Mucosa of stomach (tissue), 1 donor: ENCODE measurements around the gene PBOV1.
A peak's percentile ranks its signal among the peaks of the same experiment; 100 is the strongest.

Source experiments
- H3K27me3 ChIP-seq: one replicate; pipeline ENCODE4 v1.7.0; 2013; ENCODE audit warnings: mild to moderate bottlenecking, low read length; ENCODE audit not compliant: control insufficient read depth, insufficient read depth
- H3K36me3 ChIP-seq: one replicate; pipeline ENCODE4 v1.7.0; 2013; ENCODE audit warnings: low read length; ENCODE audit not compliant: control insufficient read depth, insufficient read depth
- H3K4me1 ChIP-seq: one replicate; pipeline ENCODE4 v1.7.0; 2013; ENCODE audit warnings: mild to moderate bottlenecking, low read length; ENCODE audit not compliant: control insufficient read depth, insufficient read depth
- H3K4me3 ChIP-seq: one replicate; pipeline ENCODE4 v1.7.0; 2013; ENCODE audit warnings: low read length
- H3K9ac ChIP-seq: one replicate; pipeline ENCODE4 v1.7.0; 2013; ENCODE audit warnings: mild to moderate bottlenecking, low read length, moderate library complexity
- H3K9me3 ChIP-seq: one replicate; pipeline ENCODE4 v1.7.0; 2013; ENCODE audit warnings: mild to moderate bottlenecking, low read length, moderate library complexity; ENCODE audit not compliant: control insufficient read depth
- donor health status: Pancreatic carcinoma.

The PBOV1 gene

DNA sequence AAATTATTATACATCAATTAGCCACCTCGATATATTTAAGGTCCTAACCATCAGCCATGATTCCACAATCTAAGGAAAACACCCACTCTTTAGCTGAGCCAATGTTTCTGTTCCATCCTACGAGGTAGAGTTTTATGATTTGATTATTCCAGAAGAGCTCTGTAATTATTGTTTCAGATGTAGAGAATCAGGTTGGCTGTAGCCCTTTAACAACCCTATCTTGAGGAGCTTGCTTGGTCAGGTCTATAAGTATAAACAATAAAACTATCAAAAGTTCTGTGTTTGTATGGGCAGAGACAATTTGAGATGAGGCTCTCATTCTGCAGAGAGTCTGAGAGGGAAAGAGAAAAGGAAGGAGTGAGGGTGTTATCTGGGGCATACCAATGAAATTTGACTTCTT, at the start of gene PBOV1:
TSS of gene PBOV1 (minus strand) at position 43 of the 400 bp plus-strand sequence. CDS start 96 bp downstream, outside the sequence.
- no peaks in the 10 kb centered on the region for H3K9me3 ChIP-seq
- peaks cover 14% of the 10 kb centered on the region for H3K4me1 ChIP-seq
- no peak within 1 kb of the TSS for H3K4me3 ChIP-seq
- no peaks in the 10 kb centered on the region for H3K36me3 ChIP-seq
- H3K27me3 ChIP-seq: no peaks in the 10 kb centered on the region
- no peak within 1 kb of the TSS for H3K9ac ChIP-seq

DNA sequence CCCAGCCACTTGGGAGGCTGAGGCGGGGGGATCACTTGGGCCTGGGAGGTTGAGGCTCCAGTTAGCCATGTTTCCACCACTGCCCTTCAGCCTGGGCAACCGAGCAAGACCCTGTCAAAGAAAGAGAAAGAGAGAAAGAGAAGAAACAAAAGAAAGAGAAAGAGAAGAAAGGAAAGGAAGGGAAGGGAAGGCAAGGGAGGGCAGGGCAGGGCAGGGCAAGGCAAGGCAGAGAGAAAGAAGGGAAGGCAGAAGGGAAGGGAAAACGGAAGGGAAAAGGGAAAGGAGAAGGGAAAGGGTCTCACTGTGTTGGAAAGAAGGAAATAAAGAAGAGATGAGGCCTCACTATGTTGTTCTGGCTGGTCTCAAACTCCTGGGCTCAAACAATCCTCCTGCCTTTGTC, 47.8 kb upstream of the PBOV1 start:
- no peaks in the 10 kb centered on the region for H3K4me1 ChIP-seq
- H3K9me3 ChIP-seq: no peaks in the 10 kb centered on the region
- no peaks in the 10 kb centered on the region for H3K27me3 ChIP-seq
- no peaks in the 10 kb centered on the region for H3K36me3 ChIP-seq
- no peak overlapping the region for H3K4me3 ChIP-seq
- no peak overlapping the region for H3K9ac ChIP-seq

DNA sequence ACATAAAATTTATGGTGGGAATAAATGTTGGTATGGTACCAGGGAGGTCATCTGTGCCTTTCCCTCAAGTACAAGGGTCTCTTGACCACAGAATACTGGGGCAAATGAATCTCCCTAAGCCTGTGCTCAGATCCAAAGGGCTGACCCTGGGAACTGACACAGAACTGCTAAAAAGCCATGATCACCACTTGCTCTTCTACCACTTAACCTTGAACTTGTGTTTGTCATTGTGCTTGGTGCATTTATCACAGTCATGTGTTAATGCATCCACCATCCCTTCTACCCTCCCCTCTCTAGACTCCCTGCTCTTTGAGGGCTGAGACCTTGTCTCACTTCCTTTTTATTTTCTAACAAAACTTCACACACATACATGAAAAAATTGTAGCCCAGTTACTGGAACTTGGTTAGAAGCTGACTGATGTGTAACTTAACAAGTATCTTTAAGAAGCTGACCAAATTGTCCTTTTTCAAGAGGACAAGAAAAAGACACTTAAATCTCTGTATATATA, 46.1 kb upstream of the PBOV1 start:
- Histone ChIP-seq H3K9ac (no peak overlapping the region), H3K27me3 (no peaks in the 10 kb centered on the region), H3K4me1 (no peaks in the 10 kb centered on the region), H3K4me3 (no peak overlapping the region), H3K9me3 (no peaks in the 10 kb centered on the region), H3K36me3 (no peaks in the 10 kb centered on the region)

DNA sequence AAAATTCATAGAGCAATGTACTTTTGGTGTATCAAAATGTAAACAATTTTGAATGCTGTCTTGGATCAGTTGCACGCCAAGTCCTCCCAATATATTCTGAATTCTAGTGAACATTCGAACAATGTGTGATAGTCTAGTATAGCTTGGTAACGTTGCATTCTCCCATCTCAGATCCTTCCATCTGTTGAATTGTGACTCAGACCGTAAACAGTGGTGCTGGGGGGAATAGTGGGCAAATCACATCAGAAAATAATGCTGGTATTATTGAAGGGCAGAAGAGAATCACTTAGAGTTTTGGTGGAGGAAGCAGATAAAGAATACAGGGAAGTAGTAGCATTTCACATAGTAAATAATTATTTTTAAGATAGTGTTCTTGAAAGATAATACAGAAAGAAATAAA, 45.7 kb upstream of the PBOV1 start:
- Histone ChIP-seq H3K4me1 (peaks cover 5% of the 10 kb centered on the region), H3K9ac (no peak overlapping the region), H3K4me3 (no peak overlapping the region), H3K36me3 (no peaks in the 10 kb centered on the region), H3K27me3 (no peaks in the 10 kb centered on the region), H3K9me3 (no peaks in the 10 kb centered on the region)

DNA sequence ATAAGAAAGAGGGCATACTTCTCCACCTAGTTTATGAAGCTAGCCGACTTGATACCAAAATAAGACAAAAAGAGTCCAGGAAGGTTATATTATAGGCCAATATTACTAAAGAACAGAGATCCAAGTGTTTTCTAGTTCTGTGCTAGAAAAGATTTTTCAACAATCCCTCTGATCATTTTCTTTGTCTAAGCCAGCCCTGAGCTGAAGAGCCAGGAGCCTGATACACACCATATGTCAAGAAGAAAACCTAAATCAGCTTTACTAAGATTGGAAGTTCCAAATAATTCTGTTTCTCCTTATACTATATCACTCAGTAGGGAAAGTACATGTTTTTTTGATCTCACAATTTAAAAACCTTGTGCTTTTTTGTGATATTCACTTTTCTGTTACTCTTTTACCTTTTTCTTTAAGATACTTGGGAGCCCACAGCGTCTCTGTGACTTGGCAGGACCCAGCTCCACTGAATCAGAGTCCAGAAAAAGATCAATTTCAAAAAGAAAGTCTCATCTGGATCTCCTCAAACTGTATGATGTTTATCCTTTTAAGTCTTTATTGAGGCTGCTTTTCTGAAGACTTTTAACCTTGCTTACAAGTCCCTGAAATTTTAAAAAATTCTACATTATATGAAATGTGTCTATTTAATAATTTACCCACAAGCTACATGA, 43.0 kb upstream of the PBOV1 start:
- Histone ChIP-seq H3K36me3 (no peaks in the 10 kb centered on the region), H3K4me3 (no peak overlapping the region), H3K27me3 (no peaks in the 10 kb centered on the region), H3K9ac (no peak overlapping the region), H3K4me1 (peaks cover 23% of the 10 kb centered on the region), H3K9me3 (no peaks in the 10 kb centered on the region)

DNA sequence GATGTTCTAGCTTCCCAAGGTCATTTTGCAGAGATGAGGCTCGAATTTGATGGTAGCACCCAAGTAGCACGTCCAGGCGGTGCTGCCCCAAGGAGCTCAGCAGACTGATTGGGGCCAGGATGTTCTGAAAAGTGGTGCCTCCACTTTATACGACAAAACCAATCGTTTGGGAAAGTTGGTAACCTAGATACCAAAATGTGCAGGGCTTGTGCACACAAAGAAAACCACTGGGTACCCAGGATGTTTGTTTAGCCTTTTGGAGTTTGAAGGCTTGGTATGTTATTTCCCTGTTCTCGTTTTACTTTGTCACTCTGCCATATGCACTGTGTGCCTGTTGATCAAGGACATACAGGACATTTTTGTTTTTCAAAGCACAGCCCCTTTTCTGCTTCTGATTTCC, 40.7 kb upstream of the PBOV1 start:
- Histone ChIP-seq H3K4me3 (no peak overlapping the region), H3K36me3 (no peaks in the 10 kb centered on the region), H3K9ac (no peak overlapping the region), H3K9me3 (no peaks in the 10 kb centered on the region), H3K4me1 (peaks cover 23% of the 10 kb centered on the region), H3K27me3 (no peaks in the 10 kb centered on the region)

DNA sequence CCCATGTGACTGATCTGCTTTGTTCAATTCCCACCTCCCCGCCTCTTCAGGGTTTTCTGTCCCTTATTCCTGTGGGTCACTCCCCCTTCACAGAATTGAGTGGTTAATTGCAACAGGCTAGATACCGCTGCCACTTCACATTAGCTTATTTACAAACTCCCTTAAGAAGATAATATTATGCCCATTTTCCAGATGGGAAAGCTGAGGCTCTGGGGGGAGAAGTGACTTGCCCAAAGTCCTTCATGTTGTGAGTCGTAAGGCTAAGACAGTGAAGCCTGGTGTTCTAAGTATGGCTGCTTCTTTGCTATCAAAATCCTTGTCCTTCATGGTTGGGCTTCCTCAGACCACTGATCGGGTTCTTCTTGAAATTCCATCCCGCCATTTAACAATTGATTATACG, 39.9 kb upstream of the PBOV1 start:
- Histone ChIP-seq H3K36me3 (no peaks in the 10 kb centered on the region), H3K9me3 (no peaks in the 10 kb centered on the region), H3K27me3 (no peaks in the 10 kb centered on the region), H3K9ac (no peak overlapping the region), H3K4me3 (no peak overlapping the region), H3K4me1 (peaks cover 23% of the 10 kb centered on the region)

DNA sequence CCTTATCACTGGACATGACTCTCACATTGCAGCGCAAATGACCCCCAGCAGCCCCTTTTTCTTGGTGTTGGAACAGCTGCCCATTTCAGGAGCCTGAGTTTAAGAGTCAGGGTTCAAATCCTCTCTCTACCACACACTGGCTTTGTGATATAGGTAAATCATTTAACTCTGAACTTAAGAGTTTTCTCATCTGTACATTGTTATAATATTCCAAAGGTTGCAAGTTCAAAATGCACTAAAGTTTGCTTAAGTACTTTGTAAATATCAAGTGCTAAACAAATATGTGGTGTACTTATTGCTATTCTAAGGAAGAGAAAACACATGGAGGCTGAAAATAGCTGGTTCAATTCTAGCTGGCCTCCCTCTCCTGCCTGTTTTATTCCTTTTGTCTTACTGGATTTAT, 39.3 kb upstream of the PBOV1 start:
- no peak overlapping the region for H3K9ac ChIP-seq
- H3K4me3 ChIP-seq: no peak overlapping the region
- H3K4me1 ChIP-seq: peaks cover 23% of the 10 kb centered on the region
- no peaks in the 10 kb centered on the region for H3K27me3 ChIP-seq
- H3K36me3 ChIP-seq: no peaks in the 10 kb centered on the region
- no peaks in the 10 kb centered on the region for H3K9me3 ChIP-seq

DNA sequence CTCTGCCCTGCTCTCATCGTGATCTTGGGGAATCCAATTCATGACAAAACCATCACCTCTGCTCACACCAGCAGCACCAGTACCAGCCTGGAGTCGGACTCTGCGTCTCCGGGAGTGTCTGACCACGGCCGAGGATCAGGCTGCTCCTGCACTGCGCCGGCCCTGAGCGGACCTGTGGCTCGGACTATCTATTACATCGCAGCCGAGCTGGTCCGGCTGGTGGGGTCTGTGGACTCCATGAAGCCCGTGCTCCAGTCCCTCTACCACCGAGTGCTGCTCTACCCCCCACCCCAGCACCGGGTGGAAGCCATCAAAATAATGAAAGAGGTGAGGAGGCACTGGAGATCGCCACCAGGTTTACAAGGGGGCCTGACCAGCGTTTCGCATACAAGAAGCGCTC, 37.2 kb upstream of the PBOV1 start:
- Histone ChIP-seq H3K36me3 (peaks cover 4% of the 10 kb centered on the region), H3K4me1 (peaks cover 29% of the 10 kb centered on the region), H3K4me3 (no peak overlapping the region), H3K9ac (no peak overlapping the region), H3K9me3 (no peaks in the 10 kb centered on the region), H3K27me3 (no peaks in the 10 kb centered on the region)

DNA sequence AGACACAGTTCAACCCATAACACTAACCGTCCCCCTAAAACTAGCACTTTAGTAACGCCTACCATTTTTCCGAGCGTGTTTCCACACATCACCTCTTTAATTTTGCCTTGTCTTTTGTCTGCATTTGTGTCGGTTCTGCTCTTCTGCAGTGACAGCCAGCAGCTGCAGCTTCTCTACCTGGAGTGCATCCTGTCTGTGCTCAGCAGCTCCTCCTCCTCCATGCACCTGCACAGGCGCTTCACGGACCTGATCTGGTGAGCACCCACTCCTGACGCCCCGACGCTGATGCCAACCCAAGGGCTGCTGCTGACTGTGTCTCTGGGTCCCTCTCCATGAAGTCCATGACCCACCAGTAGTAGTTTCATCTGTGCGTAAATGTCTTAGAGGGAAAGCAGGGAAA, 35.4 kb upstream of the PBOV1 start:
- no peak overlapping the region for H3K4me3 ChIP-seq
- peaks cover 4% of the 10 kb centered on the region for H3K36me3 ChIP-seq
- H3K4me1 ChIP-seq: peaks cover 23% of the 10 kb centered on the region
- no peak overlapping the region for H3K9ac ChIP-seq
- no peaks in the 10 kb centered on the region for H3K27me3 ChIP-seq
- no peaks in the 10 kb centered on the region for H3K9me3 ChIP-seq

DNA sequence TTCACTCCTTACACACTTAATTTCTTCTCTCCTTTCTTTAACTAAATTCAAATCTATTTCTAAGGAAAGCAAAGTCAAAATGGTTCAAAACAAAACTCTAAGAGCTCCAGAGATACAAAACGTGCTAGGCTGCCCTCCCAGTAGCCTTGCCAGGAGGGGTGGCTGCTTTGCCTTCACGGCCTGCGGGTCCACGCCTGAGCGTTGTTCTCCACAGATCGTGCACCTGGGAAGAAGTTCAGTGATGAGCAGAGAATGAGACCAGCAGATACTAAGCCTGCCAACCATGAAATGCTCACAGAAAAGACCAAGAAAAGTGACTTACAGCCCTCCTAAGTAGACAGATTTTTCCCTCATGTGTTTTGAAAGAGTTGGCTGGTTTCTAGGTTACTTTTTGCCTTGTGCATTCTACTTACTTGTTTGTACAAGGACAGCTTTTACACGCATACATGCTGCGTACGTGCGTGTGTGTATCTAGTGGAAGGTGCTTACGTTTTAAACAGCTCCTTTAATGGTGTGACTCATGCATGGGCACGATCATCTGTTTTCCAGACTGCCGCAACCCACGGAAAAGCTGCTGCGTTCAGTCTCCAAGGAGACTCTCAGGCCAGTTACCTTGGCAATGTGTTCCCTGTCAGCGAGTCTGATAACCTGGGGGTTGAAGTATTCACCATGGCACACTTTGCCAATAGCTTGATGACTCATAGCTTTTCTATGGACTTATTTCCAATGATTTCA, 32.4 kb upstream of the PBOV1 start:
- Histone ChIP-seq H3K9ac (peak overlapping the region; percentile 37), H3K4me1 (peaks cover 6% of the 10 kb centered on the region), H3K4me3 (no peak overlapping the region), H3K9me3 (no peaks in the 10 kb centered on the region), H3K36me3 (peaks cover 4% of the 10 kb centered on the region), H3K27me3 (no peaks in the 10 kb centered on the region)

DNA sequence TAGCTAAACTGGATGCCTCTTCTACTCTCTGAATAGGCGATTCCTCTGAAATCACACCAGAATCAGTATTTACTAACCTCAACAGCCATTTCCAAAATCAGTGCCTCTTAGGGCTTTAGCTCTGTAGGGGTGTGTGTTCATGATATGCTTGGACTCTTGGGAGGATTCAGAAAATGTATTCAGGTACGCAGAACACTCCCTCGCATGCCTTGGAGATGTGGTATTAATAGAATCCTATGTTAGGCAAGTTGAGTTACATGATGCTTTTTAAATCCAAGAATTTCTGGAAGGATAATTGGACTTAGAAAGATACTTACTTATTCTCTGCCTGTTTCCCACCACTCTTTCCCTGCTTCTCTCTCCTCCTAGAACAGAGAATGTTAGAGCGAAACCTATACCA, 31.8 kb upstream of the PBOV1 start:
- Histone ChIP-seq H3K9me3 (no peaks in the 10 kb centered on the region), H3K4me1 (peaks cover 6% of the 10 kb centered on the region), H3K4me3 (no peak overlapping the region), H3K27me3 (no peaks in the 10 kb centered on the region), H3K36me3 (peaks cover 4% of the 10 kb centered on the region), H3K9ac (peak overlapping the region; percentile 37)
